CD14-positive monocyte (primary cell): ENCODE data around the gene UBQLN3. TPM values are rescaled to one million over a fixed set of nuclear protein-coding genes. Genes with fewer than 3 reads are reported as not detected.

Experiments
- DNase-seq, 3 donors: peaks; one replicate each; pipeline ENCODE4 v3.0.0-alpha.2; 2011 to 2022
- H2AFZ ChIP-seq: 2 replicates; pipeline ENCODE4 v1.6.0; 2012; ENCODE audit warnings: mild to moderate bottlenecking, low read depth, low read length, inconsistent platforms; ENCODE audit not compliant: insufficient read depth, poor library complexity, severe bottlenecking
- H3K27ac ChIP-seq, 2 donors: 1 replicate in 1 of 2; 2 replicates in 1 of 2; pipeline ENCODE4 v1.5.1; 2012 to 2013; ENCODE audit warnings: low read length in 2 of 2, control low read depth in 1 of 2, inconsistent platforms in 1 of 2, low read depth in 1 of 2, mild to moderate bottlenecking in 1 of 2
- H3K27me3 ChIP-seq, 2 donors: one replicate each; pipeline versions ENCODE4 v1.6.0 to v1.6.1; 2011 to 2013; ENCODE audit warnings: low read length in 2 of 2; ENCODE audit not compliant: control insufficient read depth in 2 of 2, insufficient read depth in 2 of 2
- H3K36me3 ChIP-seq, 2 donors: replicated peaks in 1 of 2; 1 replicate in 1 of 2; 2 replicates in 1 of 2; pipeline versions ENCODE4 v1.5.1 to v1.6.1; 2012 to 2013; ENCODE audit warnings: low read length in 2 of 2, control low read depth in 1 of 2, inconsistent platforms in 1 of 2, mild to moderate bottlenecking in 1 of 2; ENCODE audit not compliant: insufficient read depth in 2 of 2, control insufficient read depth in 1 of 2
- H3K4me1 ChIP-seq, 2 donors: 1 replicate in 1 of 2; 2 replicates in 1 of 2; pipeline versions ENCODE4 v1.5.1 to v1.6.1; 2012 to 2013; ENCODE audit warnings: low read length in 2 of 2, control low read depth in 1 of 2, inconsistent platforms in 1 of 2, mild to moderate bottlenecking in 1 of 2, moderate library complexity in 1 of 2; ENCODE audit not compliant: insufficient read depth in 2 of 2, control insufficient read depth in 1 of 2
- H3K4me2 ChIP-seq: replicated peaks from 2 replicates; pipeline ENCODE3; 2012; ENCODE audit warnings: low read length, moderate library complexity, mild to moderate bottlenecking; ENCODE audit not compliant: poor library complexity, severe bottlenecking; ENCODE audit errors: extremely low read depth
- H3K4me3 ChIP-seq, 3 experiments: fragments of 200-600 bp in 1 of 3; sonication (generic) in 1 of 3; replicated peaks in 1 of 3; 1 replicate in 2 of 3; 2 replicates in 1 of 3; pipeline ENCODE4 v1.5.1; 2011 to 2013; ENCODE audit warnings: low read length in 3 of 3, mild to moderate bottlenecking in 3 of 3, control low read depth in 2 of 3, low read depth in 2 of 3, inconsistent platforms in 1 of 3, moderate library complexity in 1 of 3
- H3K79me2 ChIP-seq: 2 replicates; pipeline ENCODE4 v1.6.0; 2012; ENCODE audit warnings: mild to moderate bottlenecking, control low read depth, inconsistent platforms, low read length, moderate library complexity; ENCODE audit not compliant: insufficient read depth
- H3K9ac ChIP-seq: 2 replicates; pipeline ENCODE4 v1.6.0; 2017; ENCODE audit warnings: low read length, mild to moderate bottlenecking; ENCODE audit not compliant: insufficient read depth, poor library complexity, severe bottlenecking
- H3K9me3 ChIP-seq, 2 donors: replicated peaks in 1 of 2; 1 replicate in 1 of 2; 2 replicates in 1 of 2; pipeline versions ENCODE4 v1.5.1 to v1.6.1; 2012 to 2013; ENCODE audit warnings: low read length in 2 of 2, control low read depth in 1 of 2; ENCODE audit not compliant: control insufficient read depth in 1 of 2, insufficient read depth in 1 of 2
- H4K20me1 ChIP-seq: 2 replicates; pipeline ENCODE4 v1.6.0; 2012; ENCODE audit warnings: mild to moderate bottlenecking, low read length, control low read depth, moderate library complexity; ENCODE audit not compliant: insufficient read depth
- H3K27ac Mint-ChIP-seq, 7 donors: one replicate each; pipeline ENCODE4 v1.8.0; 2020; ENCODE audit warnings: mild to moderate bottlenecking in 7 of 7, mixed read lengths in 7 of 7, moderate library complexity in 6 of 7, inconsistent platforms in 2 of 7
- H3K27me3 Mint-ChIP-seq, 3 donors: one replicate each; pipeline ENCODE4 v1.8.0; 2021 to 2022; ENCODE audit warnings: low read depth in 3 of 3, mild to moderate bottlenecking in 3 of 3, mixed read lengths in 3 of 3, moderate library complexity in 3 of 3, inconsistent platforms in 1 of 3
- H3K36me3 Mint-ChIP-seq, 2 donors: one replicate each; pipeline ENCODE4 v1.8.0; 2020; ENCODE audit warnings: mixed read lengths in 2 of 2, inconsistent platforms in 1 of 2, mild to moderate bottlenecking in 1 of 2
- H3K4me1 Mint-ChIP-seq: one replicate; pipeline ENCODE4 v1.8.0; 2020; ENCODE audit warnings: mild to moderate bottlenecking, mixed read lengths
- H3K4me3 Mint-ChIP-seq, 2 donors: one replicate each; pipeline ENCODE4 v1.8.0; 2020; ENCODE audit warnings: mild to moderate bottlenecking in 2 of 2, mixed read lengths in 2 of 2, moderate library complexity in 1 of 2
- H3K9me3 Mint-ChIP-seq, 7 donors: one replicate each; pipeline ENCODE4 v1.8.0; 2020 to 2022; ENCODE audit warnings: mixed read lengths in 7 of 7, mild to moderate bottlenecking in 6 of 7, moderate library complexity in 6 of 7, inconsistent platforms in 2 of 7
- WGBS: methylation state at CpG from one replicate; pipeline ENCODE4 v1.1.5; 2013; ENCODE audit warnings: missing lambda C conversion rate; ENCODE audit not compliant: insufficient coverage; 5-methylcytosine and 5-hydroxymethylcytosine counted together
- intact Hi-C, 2 donors: fragments of 100-400 bp; cut with micrococcal nuclease; formaldehyde crosslinking; loops; one replicate each; pipeline versions ENCODE4 v1.15.0 to v1.15.1; 2023
- polyA plus RNA-seq, 3 donors: library from polyadenylated mRNA; depleted of rRNA in 1 of 3; unstranded in 2 of 3; stranded (reverse) in 1 of 3; fragments of 300-500 nt in 2 of 3; fragments of >200 nt in 1 of 3; fragmentation: Illumina TruSeq in 2 of 3; gene quantifications; 1 replicate in 2 of 3; 2 replicates in 1 of 3; pipeline ENCODE4 v1.2.3, GENCODE V29; 2012 to 2021
- TF ChIP-seq, protein P1 (sequence below): fragments of 200-600 bp; IDR thresholded peaks from one replicate; pipeline ENCODE4 v1.8.0; 2022; ENCODE audit warnings: antibody characterized with exemption, mild to moderate bottlenecking

The UBQLN3 gene
- polyA plus RNA-seq, 3 donors = not detected

DNA sequence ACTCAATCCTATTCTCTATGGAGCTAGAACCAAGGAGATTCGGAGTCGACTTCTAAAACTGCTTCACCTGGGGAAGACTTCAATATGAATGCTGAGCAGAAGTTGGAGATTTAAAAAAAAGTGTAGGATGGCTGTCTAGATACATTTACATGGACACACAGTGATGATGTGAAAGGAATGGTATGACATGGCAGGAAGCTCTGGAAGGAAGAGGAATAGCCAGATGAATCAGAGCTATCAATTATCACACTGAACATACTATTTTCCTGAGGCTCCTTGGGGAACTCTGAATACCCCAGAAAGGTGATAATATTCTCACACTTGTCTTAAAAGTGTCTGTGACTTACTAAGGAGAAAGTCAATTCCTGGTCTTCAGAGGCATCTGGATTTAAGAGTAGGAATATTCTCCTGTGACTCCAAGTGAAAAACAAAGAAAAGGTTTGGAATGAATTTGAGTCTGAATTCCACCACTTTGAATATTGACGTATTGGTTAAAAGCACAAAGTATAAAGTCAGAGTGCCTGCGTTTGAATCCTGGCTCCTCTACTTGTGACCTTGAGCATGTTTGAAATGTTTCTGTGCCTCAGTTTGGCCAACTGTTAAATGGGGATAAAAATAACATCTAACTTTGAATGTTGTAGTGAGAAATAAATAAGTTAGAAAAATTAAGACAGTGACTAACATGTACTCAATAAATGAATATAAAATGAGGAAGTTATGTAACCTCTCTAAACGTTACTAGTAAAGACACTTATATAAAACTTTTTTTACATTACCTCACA lies 20.0 kb downstream of the UBQLN3 start:
- no peaks in the 10 kb centered on the region for H3K36me3 ChIP-seq
- no peak overlapping the region for H3K9ac ChIP-seq
- intact Hi-C loops = no loop called here
- H3K27ac ChIP-seq = no peak overlapping the region
- no peaks in the 10 kb centered on the region for H3K4me1 ChIP-seq
- Mint-ChIP-seq H3K4me3 (no peak overlapping the region), H3K27me3 (peaks cover 0 to 3% (median 0%) of the 10 kb centered on the region in 3 donors), H3K4me1 (peaks cover 3% of the 10 kb centered on the region), H3K36me3 (no peaks in the 10 kb centered on the region), H3K27ac (no peak overlapping the region), H3K9me3 (no peaks in the 10 kb centered on the region)
- no peak overlapping the region for H3K4me2 ChIP-seq
- no peaks in the 10 kb centered on the region for H3K79me2 ChIP-seq
- no peak overlapping the region for H3K4me3 ChIP-seq
- H3K27me3 ChIP-seq = no peaks in the 10 kb centered on the region
- no peak for DNase-seq
- TF ChIP-seq, protein P1, sequence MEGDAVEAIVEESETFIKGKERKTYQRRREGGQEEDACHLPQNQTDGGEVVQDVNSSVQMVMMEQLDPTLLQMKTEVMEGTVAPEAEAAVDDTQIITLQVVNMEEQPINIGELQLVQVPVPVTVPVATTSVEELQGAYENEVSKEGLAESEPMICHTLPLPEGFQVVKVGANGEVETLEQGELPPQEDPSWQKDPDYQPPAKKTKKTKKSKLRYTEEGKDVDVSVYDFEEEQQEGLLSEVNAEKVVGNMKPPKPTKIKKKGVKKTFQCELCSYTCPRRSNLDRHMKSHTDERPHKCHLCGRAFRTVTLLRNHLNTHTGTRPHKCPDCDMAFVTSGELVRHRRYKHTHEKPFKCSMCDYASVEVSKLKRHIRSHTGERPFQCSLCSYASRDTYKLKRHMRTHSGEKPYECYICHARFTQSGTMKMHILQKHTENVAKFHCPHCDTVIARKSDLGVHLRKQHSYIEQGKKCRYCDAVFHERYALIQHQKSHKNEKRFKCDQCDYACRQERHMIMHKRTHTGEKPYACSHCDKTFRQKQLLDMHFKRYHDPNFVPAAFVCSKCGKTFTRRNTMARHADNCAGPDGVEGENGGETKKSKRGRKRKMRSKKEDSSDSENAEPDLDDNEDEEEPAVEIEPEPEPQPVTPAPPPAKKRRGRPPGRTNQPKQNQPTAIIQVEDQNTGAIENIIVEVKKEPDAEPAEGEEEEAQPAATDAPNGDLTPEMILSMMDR = no peak
- H3K9me3 ChIP-seq = no peaks in the 10 kb centered on the region
- H2AFZ ChIP-seq = no peak overlapping the region
- H4K20me1 ChIP-seq = no peaks in the 10 kb centered on the region
- 50% methylated on average over 2 of the region's 5 CpGs for WGBS

DNA sequence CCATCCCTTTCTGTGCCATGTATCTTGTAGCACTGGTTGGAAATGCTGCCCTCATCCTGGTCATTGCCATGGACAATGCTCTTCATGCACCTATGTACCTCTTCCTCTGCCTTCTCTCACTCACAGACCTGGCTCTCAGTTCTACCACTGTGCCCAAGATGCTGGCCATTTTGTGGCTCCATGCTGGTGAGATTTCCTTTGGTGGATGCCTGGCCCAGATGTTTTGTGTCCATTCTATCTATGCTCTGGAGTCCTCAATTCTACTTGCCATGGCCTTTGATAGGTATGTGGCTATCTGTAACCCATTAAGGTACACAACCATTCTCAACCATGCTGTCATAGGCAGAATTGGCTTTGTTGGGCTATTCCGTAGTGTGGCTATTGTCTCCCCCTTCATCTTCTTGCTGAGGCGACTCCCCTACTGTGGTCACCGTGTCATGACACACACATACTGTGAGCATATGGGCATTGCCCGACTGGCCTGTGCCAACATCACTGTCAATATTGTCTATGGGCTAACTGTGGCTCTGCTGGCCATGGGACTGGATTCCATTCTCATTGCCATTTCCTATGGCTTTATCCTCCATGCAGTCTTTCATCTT lies 20.9 kb downstream of the UBQLN3 start:
- H3K4me1 Mint-ChIP-seq = peaks cover 3% of the 10 kb centered on the region
- TF ChIP-seq, protein P1 = no peak
- DNase-seq = no peak
- 94% methylated on average over 4 of the region's 4 CpGs for WGBS
- Histone ChIP-seq H3K4me1 (no peaks in the 10 kb centered on the region), H3K4me2 (no peak overlapping the region), H3K27me3 (no peaks in the 10 kb centered on the region), H3K79me2 (no peaks in the 10 kb centered on the region), H3K9me3 (no peaks in the 10 kb centered on the region), H3K27ac (no peak overlapping the region), H4K20me1 (no peaks in the 10 kb centered on the region), H3K4me3 (no peak overlapping the region), H3K36me3 (no peaks in the 10 kb centered on the region), H3K9ac (no peak overlapping the region), H2AFZ (no peak overlapping the region)
- intact Hi-C loops = no loop called here
- H3K27ac Mint-ChIP-seq = no peak overlapping the region
- H3K9me3 Mint-ChIP-seq = no peaks in the 10 kb centered on the region
- no peak overlapping the region for H3K4me3 Mint-ChIP-seq
- peaks cover 0 to 3% (median 0%) of the 10 kb centered on the region in 3 donors for H3K27me3 Mint-ChIP-seq
- H3K36me3 Mint-ChIP-seq = no peaks in the 10 kb centered on the region
